NCI-H2107 treated with DMSO at 0.1 percent for 48 hours (cell line): ENCODE results near the gene PGAP2.
A peak's percentile ranks its signal among the peaks of the same experiment; 100 is the strongest.
"Not testable (repeated sequence)": the region's sequence is repeated elsewhere in the genome, so short reads cannot be mapped to it uniquely, and the experiment has no call there.

Experiments used
- DNase-seq: peaks from one replicate; lab custom pipeline; 2025; ENCODE audit not compliant: unreplicated experiment; lab: John Stamatoyannopoulos, UW

The PGAP2 gene

GRCh38 chr11:3807909-3808860 is at the start of gene PGAP2:
TSS of gene PGAP2 (plus strand) at chr11:3808560. CDS start at chr11:3811260, 2,700 bp downstream.
- peak; percentile 53 for DNase-seq

- DNase-seq = no peak
Observed at GRCh38 chr11:3764266-3764665, 44.1 kb upstream of the PGAP2 start.

- not testable (repeated sequence) for DNase-seq
Observed at GRCh38 chr11:3766836-3767235, 41.5 kb upstream of the PGAP2 start.

GRCh38 chr11:3767536-3767935 is 40.8 kb upstream of the PGAP2 start:
- no peak for DNase-seq

- no peak for DNase-seq
Observed at GRCh38 chr11:3773180-3773579, 35.2 kb upstream of the PGAP2 start.

GRCh38 chr11:3775736-3776406 is 32.5 kb upstream of the PGAP2 start:
- no peak for DNase-seq

GRCh38 chr11:3781423-3781822 is 26.9 kb upstream of the PGAP2 start:
- no peak for DNase-seq

- no peak for DNase-seq
Observed at GRCh38 chr11:3782963-3783362, 25.4 kb upstream of the PGAP2 start.

- DNase-seq = no peak
Observed at GRCh38 chr11:3783611-3784010, 24.7 kb upstream of the PGAP2 start.

GRCh38 chr11:3786781-3787428 is 21.5 kb upstream of the PGAP2 start:
- DNase-seq = no peak

- not testable (repeated sequence) for DNase-seq
Observed at GRCh38 chr11:3794387-3794786, 14.0 kb upstream of the PGAP2 start.

GRCh38 chr11:3795131-3796001 is 13.0 kb upstream of the PGAP2 start:
- DNase-seq = no peak

- no peak for DNase-seq
Observed at GRCh38 chr11:3796002-3796311, 12.4 kb upstream of the PGAP2 start.

GRCh38 chr11:3796346-3796745 is 12.0 kb upstream of the PGAP2 start:
- DNase-seq = no peak

- no peak for DNase-seq
Observed at GRCh38 chr11:3796801-3797328, 11.5 kb upstream of the PGAP2 start.

- peak; percentile 98 for DNase-seq
Observed at GRCh38 chr11:3797329-3798090, 10.8 kb upstream of the PGAP2 start, which contains the start of gene NUP98. TSS of gene NUP98 (minus strand) at chr11:3797554. CDS start at chr11:3782117, 15,437 bp downstream.

GRCh38 chr11:3799143-3799542 is 9.2 kb upstream of the PGAP2 start:
- no peak for DNase-seq

GRCh38 chr11:3799873-3800272 is 8.5 kb upstream of the PGAP2 start:
- DNase-seq = no peak

- DNase-seq = no peak
Observed at GRCh38 chr11:3802011-3802790, 6.2 kb upstream of the PGAP2 start.
